Stimulated activated CD4-positive, alpha-beta T cell treated with anti-CD3 and anti-CD28 coated beads, TNF-alpha, amount 100 ng/mL, for 1 hour (primary cell): ENCODE measurements around the gene PTEN.

Experiments
- DNase-seq, 3 donors: peaks; one replicate each; pipeline ENCODE4 v3.0.0-alpha.2; 2020; ENCODE audit warnings: low read depth in 3 of 3, low spot score in 1 of 3

The PTEN gene

GRCh38 chr10:87918254-87918859, 54.9 kb downstream of the PTEN start:
- DNase-seq, result no peak

GRCh38 chr10:87920538-87920937, 57.1 kb downstream of the PTEN start:
- no peak for DNase-seq

- no peak for DNase-seq
These were observed 58.7 kb downstream of the PTEN start for GRCh38 chr10:87921931-87922688.

- DNase-seq, result no peak
These were observed 59.8 kb downstream of the PTEN start for GRCh38 chr10:87923233-87923632.

GRCh38 chr10:87925570-87925969, 62.1 kb downstream of the PTEN start:
- DNase-seq, result no peak

- DNase-seq, result no peak
These were observed 63.7 kb downstream of the PTEN start for GRCh38 chr10:87927091-87927490.

- no peak for DNase-seq
These were observed 65.6 kb downstream of the PTEN start for GRCh38 chr10:87928996-87929395.

- no peak for DNase-seq
These were observed 66.7 kb downstream of the PTEN start for GRCh38 chr10:87930141-87930540.

GRCh38 chr10:87930934-87931835, 67.8 kb downstream of the PTEN start:
- DNase-seq, result no peak

GRCh38 chr10:87931836-87932230, 68.4 kb downstream of the PTEN start:
- DNase-seq, result no peak

- no peak for DNase-seq
These were observed 72.1 kb downstream of the PTEN start for GRCh38 chr10:87935290-87936141.

GRCh38 chr10:87940210-87940609, 76.8 kb downstream of the PTEN start:
- no peak for DNase-seq

- no peak for DNase-seq
These were observed 79.6 kb downstream of the PTEN start for GRCh38 chr10:87942884-87943527.

- no peak for DNase-seq
These were observed 82.6 kb downstream of the PTEN start for GRCh38 chr10:87945984-87946383.

- DNase-seq, result no peak
These were observed 89.2 kb downstream of the PTEN start for GRCh38 chr10:87952612-87953011.

- no peak for DNase-seq
These were observed 92.6 kb downstream of the PTEN start for GRCh38 chr10:87956055-87956454.

- DNase-seq, result no peak
These were observed 94.3 kb downstream of the PTEN start for GRCh38 chr10:87957702-87958101.

- no peak for DNase-seq
These were observed 96.8 kb downstream of the PTEN start for GRCh38 chr10:87960230-87960629.

GRCh38 chr10:87961314-87961713, 97.9 kb downstream of the PTEN start:
- no peak for DNase-seq

GRCh38 chr10:87966459-87966858, 103.0 kb downstream of the PTEN start:
- no peak for DNase-seq
